Glutamatergic neuron (in vitro differentiated cells): ENCODE results near the gene HK1. TPM values are rescaled to one million over a fixed set of nuclear protein-coding genes. Genes with fewer than 3 reads are reported as not detected.
"Not testable (repeated sequence)": the region's sequence is repeated elsewhere in the genome, so short reads cannot be mapped to it uniquely, and the experiment has no call there.

Source experiments
- DNase-seq: peaks from one replicate; pipeline ENCODE4 v3.0.0; 2022
- H3K27ac Mint-ChIP-seq: one replicate; pipeline ENCODE4 v1.8.0; 2020; ENCODE audit warnings: mild to moderate bottlenecking, mixed read lengths, inconsistent platforms; ENCODE audit not compliant: unreplicated experiment
- H3K27me3 Mint-ChIP-seq: one replicate; pipeline ENCODE4 v1.8.0; 2020; ENCODE audit warnings: mild to moderate bottlenecking, moderate library complexity, mixed read lengths, inconsistent platforms; ENCODE audit not compliant: unreplicated experiment
- H3K36me3 Mint-ChIP-seq: one replicate; pipeline ENCODE4 v1.8.0; 2020; ENCODE audit warnings: mild to moderate bottlenecking, mixed read lengths, inconsistent platforms; ENCODE audit not compliant: unreplicated experiment
- H3K4me1 Mint-ChIP-seq: one replicate; pipeline ENCODE4 v1.8.0; 2020; ENCODE audit warnings: mild to moderate bottlenecking, low read depth, mixed read lengths, inconsistent platforms; ENCODE audit not compliant: unreplicated experiment
- H3K4me3 Mint-ChIP-seq: one replicate; pipeline ENCODE4 v1.8.0; 2020; ENCODE audit warnings: mild to moderate bottlenecking, mixed read lengths, inconsistent platforms; ENCODE audit not compliant: unreplicated experiment
- H3K9me3 Mint-ChIP-seq: one replicate; pipeline ENCODE4 v1.8.0; 2020; ENCODE audit warnings: mild to moderate bottlenecking, moderate library complexity, mixed read lengths, inconsistent platforms; ENCODE audit not compliant: unreplicated experiment
- total RNA-seq: library from RNA; stranded (reverse); fragmentation: NEBNext Ultra II Directional; extraction: Animal tissue kit (Norgen Biotek cat#: 25700); gene quantifications from one replicate; pipeline ENCODE4 v1.2.1, GENCODE V29; 2021; ENCODE audit not compliant: unreplicated experiment
- TF ChIP-seq, protein P1 (sequence below): fragments of 200-600 bp; sonication (generic); IDR thresholded peaks from one replicate; pipeline ENCODE4 v1.5.0; 2021; ENCODE audit not compliant: partially characterized antibody, unreplicated experiment

The HK1 gene
- total RNA-seq, 1 donor from 2014 or later = 240 TPM

GRCh38 chr10:69331161-69331560 is 52.9 kb downstream of the HK1 start:
- no peak overlapping the region for H3K27ac Mint-ChIP-seq
- peaks cover 6% of the 10 kb centered on the region for H3K36me3 Mint-ChIP-seq

GRCh38 chr10:69332278-69333010 is 54.1 kb downstream of the HK1 start:
- H3K9me3 Mint-ChIP-seq = peaks cover 5% of the 10 kb centered on the region
- DNase-seq = no peak
- TF ChIP-seq, protein P1, sequence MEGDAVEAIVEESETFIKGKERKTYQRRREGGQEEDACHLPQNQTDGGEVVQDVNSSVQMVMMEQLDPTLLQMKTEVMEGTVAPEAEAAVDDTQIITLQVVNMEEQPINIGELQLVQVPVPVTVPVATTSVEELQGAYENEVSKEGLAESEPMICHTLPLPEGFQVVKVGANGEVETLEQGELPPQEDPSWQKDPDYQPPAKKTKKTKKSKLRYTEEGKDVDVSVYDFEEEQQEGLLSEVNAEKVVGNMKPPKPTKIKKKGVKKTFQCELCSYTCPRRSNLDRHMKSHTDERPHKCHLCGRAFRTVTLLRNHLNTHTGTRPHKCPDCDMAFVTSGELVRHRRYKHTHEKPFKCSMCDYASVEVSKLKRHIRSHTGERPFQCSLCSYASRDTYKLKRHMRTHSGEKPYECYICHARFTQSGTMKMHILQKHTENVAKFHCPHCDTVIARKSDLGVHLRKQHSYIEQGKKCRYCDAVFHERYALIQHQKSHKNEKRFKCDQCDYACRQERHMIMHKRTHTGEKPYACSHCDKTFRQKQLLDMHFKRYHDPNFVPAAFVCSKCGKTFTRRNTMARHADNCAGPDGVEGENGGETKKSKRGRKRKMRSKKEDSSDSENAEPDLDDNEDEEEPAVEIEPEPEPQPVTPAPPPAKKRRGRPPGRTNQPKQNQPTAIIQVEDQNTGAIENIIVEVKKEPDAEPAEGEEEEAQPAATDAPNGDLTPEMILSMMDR = no peak
- H3K4me1 Mint-ChIP-seq = peaks cover 59% of the 10 kb centered on the region
- no peak overlapping the region for H3K4me3 Mint-ChIP-seq
- H3K36me3 Mint-ChIP-seq = peaks cover 6% of the 10 kb centered on the region
- H3K27ac Mint-ChIP-seq = peak overlapping the region; percentile 33
- H3K27me3 Mint-ChIP-seq = peaks cover 8% of the 10 kb centered on the region

More at GRCh38 chr10:69331161-69331560, 52.9 kb downstream of the HK1 start:
- Mint-ChIP-seq H3K9me3 (peaks cover 7% of the 10 kb centered on the region), H3K4me3 (no peak overlapping the region), H3K27me3 (peaks cover 8% of the 10 kb centered on the region), H3K4me1 (peaks cover 59% of the 10 kb centered on the region)
- TF ChIP-seq, protein P1 = no peak
- no peak for DNase-seq

DNA sequence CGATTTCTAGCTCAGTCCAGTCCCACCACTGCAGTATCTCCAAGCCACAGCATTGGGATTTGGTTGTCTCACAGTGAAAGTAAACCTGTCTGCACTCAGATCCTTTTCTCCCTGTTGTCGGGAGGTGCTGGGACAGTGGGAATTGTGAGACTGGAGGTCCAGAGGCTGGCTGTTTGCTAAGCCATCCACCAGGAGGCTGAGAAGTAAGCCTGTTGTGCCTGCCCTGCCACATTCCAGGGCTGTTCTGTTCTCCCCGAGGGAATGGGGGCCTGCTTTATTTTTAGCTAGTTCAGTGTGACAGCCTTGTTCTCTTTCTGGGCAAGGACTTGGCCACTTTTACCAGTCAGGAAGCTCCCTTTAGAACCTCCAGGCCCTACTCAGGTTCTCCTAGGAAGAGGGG is 54.9 kb downstream of the HK1 start:
- peaks cover 5% of the 10 kb centered on the region for H3K9me3 Mint-ChIP-seq
- peaks cover 8% of the 10 kb centered on the region for H3K27me3 Mint-ChIP-seq
- no peak overlapping the region for H3K4me3 Mint-ChIP-seq
- H3K4me1 Mint-ChIP-seq = peaks cover 59% of the 10 kb centered on the region
- TF ChIP-seq, protein P1 = no peak
- no peak for DNase-seq
- no peak overlapping the region for H3K27ac Mint-ChIP-seq
- peaks cover 6% of the 10 kb centered on the region for H3K36me3 Mint-ChIP-seq

DNA sequence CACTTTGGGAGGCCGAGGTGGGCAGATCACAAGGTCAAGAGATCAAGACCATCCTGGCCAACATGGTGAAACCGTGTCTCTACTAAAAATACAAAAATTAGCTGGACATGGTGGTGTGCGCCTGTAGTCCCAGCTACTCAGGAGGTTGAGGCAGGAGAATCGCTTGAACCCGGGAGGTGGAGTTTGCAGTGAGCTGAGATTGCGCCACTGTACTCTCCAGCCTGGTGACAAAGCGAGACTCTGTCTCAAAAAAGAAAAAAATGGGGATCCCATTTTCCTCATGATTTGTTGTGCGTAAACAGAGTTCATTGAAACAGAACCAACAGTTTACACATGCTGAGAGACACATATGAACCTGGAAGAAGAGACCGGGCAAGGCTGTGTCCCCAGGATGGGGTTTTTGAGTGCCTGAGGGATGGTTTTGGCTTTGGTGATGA is 55.6 kb downstream of the HK1 start:
- H3K27ac Mint-ChIP-seq = peak overlapping the region; percentile 52
- not testable (repeated sequence) for H3K4me3 Mint-ChIP-seq

DNA sequence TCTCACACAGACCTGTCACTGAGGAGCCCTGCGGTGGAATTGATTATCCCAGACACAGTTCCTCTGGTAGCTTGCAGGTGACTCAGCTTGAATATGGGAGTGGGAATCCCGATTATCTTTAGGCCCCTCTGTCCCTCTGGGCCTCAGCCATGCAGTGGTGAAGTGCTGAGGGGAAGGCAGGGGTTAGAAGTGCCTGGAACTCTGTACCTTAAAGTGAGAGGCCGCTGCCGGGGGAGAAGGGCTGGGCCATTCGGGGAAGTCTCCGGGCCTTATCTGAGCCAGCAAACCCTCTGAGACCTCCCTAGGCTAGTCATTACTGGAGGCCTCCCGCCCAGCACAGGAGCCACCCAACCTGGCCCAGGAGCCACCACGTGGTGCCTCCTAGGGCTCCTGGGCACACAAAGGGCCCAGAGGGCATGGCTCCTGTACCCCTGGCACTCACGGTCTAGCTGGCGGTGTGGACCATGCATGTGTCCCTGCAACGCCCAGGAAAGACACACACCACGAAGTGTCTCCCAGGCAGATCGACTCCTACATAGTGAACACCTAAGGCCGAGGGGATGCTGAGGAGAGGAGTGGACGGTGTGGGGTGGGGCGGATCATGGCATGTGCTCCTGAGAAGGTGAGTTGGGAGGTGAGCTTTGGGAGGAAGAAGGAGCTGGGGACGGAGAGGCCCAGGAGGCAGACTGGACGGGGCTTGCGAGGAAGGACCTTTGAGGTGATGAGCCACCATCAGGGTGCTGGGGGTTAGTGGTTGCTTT is 56.2 kb downstream of the HK1 start:
- peaks cover 9% of the 10 kb centered on the region for H3K9me3 Mint-ChIP-seq
- no peak for DNase-seq
- peaks cover 8% of the 10 kb centered on the region for H3K27me3 Mint-ChIP-seq
- peak overlapping the region; percentile 52 for H3K27ac Mint-ChIP-seq
- peaks cover 60% of the 10 kb centered on the region for H3K4me1 Mint-ChIP-seq
- H3K4me3 Mint-ChIP-seq = no peak overlapping the region
- TF ChIP-seq, protein P1 = no peak
- peaks cover 6% of the 10 kb centered on the region for H3K36me3 Mint-ChIP-seq

More for the DNA sequence above, 55.6 kb downstream of the HK1 start:
- H3K27me3 Mint-ChIP-seq, H3K36me3 Mint-ChIP-seq, H3K9me3 Mint-ChIP-seq, DNase-seq: not testable (repeated sequence)
- H3K4me1 Mint-ChIP-seq = peaks cover 59% of the 10 kb centered on the region
